HL-60 (cell line): ENCODE data around the gene CBL.

ENCODE experiments used
- DNase-seq, 2 experiments: peaks; one replicate each; pipeline ENCODE4 v3.0.0-alpha.2; 2010 to 2020; ENCODE audit warnings: low read depth in 1 of 2, low spot score in 1 of 2
- H3K27ac ChIP-seq: fragments of 250-450 bp; sonication (Bioruptor Pico); replicated peaks from 2 replicates; pipeline ENCODE4 v1.5.1; 2020; ENCODE audit warnings: mild to moderate bottlenecking, moderate library complexity
- H3K27me3 ChIP-seq: fragments of 250-450 bp; sonication (Bioruptor Pico); 2 replicates; pipeline ENCODE4 v1.5.1; 2021; ENCODE audit warnings: mild to moderate bottlenecking, moderate library complexity; ENCODE audit not compliant: insufficient read depth, poor library complexity, severe bottlenecking
- H3K4me3 ChIP-seq: replicated peaks from 2 replicates; pipeline ENCODE4 v1.5.1; 2011; ENCODE audit warnings: mild to moderate bottlenecking, control low read depth, low read length; ENCODE audit not compliant: insufficient read depth
- CTCF ChIP-seq: IDR thresholded peaks from one replicate; pipeline ENCODE4 v1.5.1; 2011; ENCODE audit warnings: low read length, control low read depth, inconsistent platforms; ENCODE audit not compliant: insufficient read depth
- GABPA ChIP-seq: IDR thresholded peaks from 2 replicates; pipeline ENCODE4 v1.6.1; 2012; ENCODE audit warnings: low read depth
- POLR2AphosphoS5 ChIP-seq: IDR thresholded peaks from 2 replicates; pipeline ENCODE4 v1.6.1; 2012; ENCODE audit warnings: low read depth
- REST ChIP-seq: IDR thresholded peaks from 2 replicates; pipeline ENCODE4 v1.6.1; 2012; ENCODE audit warnings: low read depth; ENCODE audit not compliant: insufficient replicate concordance
- SPI1 ChIP-seq: IDR thresholded peaks from 2 replicates; pipeline ENCODE4 v1.6.1; 2012; ENCODE audit warnings: low read depth, mild to moderate bottlenecking, borderline replicate concordance

CBL gene

GRCh38 chr11:119210050-119210449, 3.9 kb downstream of the CBL start:
- Histone ChIP-seq H3K27me3 (no peaks in the 10 kb centered on the region), H3K27ac (no peak overlapping the region), H3K4me3 (no peak overlapping the region)
- no peak for DNase-seq
- TF ChIP-seq SPI1 = no peak
- no peak for TF ChIP-seq CTCF
- no peak for TF ChIP-seq GABPA
- TF ChIP-seq REST = no peak
- TF ChIP-seq POLR2AphosphoS5 = no peak

- Histone ChIP-seq H3K27ac (no peak overlapping the region), H3K4me3 (no peak overlapping the region), H3K27me3 (no peaks in the 10 kb centered on the region)
- TF ChIP-seq GABPA (no peak), CTCF (no peak), POLR2AphosphoS5 (no peak), REST (no peak), SPI1 (no peak)
- no peak for DNase-seq
Observed at GRCh38 chr11:119218141-119218878, 12.2 kb downstream of the CBL start.

- no peak overlapping the region for H3K4me3 ChIP-seq
- no peak overlapping the region for H3K27ac ChIP-seq
- TF ChIP-seq CTCF (no peak), GABPA (no peak), REST (no peak), SPI1 (no peak), POLR2AphosphoS5 (no peak)
- DNase-seq = no peak
- H3K27me3 ChIP-seq = no peaks in the 10 kb centered on the region
Observed at GRCh38 chr11:119222308-119222707, 16.2 kb downstream of the CBL start.
